Karpas-422 (cell line): ENCODE results near the gene SACS. TPM values are rescaled to one million over a fixed set of nuclear protein-coding genes. Genes with fewer than 3 reads are reported as not detected.
A peak's percentile ranks its signal among the peaks of the same experiment; 100 is the strongest.
"Not testable (repeated sequence)": the region's sequence is repeated elsewhere in the genome, so short reads cannot be mapped to it uniquely, and the experiment has no call there.

Source experiments
- DNase-seq: peaks from one replicate; pipeline ENCODE4 v3.0.0-alpha.2; 2015
- H2AFZ ChIP-seq: fragments of 200-600 bp; sonication (generic); 2 replicates; pipeline ENCODE4 v1.6.1; 2014; ENCODE audit warnings: antibody characterized with exemption, low read length, mixed read lengths
- H3K27ac ChIP-seq: fragments of 200-600 bp; sonication (generic); 2 replicates; pipeline ENCODE4 v1.5.1; 2014; ENCODE audit warnings: mild to moderate bottlenecking, low read length, moderate library complexity
- H3K27me3 ChIP-seq: fragments of 200-600 bp; sonication (generic); 2 replicates; pipeline ENCODE4 v1.6.1; 2014; ENCODE audit warnings: low read length, mixed read lengths
- H3K36me3 ChIP-seq: fragments of 200-600 bp; sonication (generic); 2 replicates; pipeline ENCODE4 v1.6.1; 2014; ENCODE audit warnings: low read length, mixed read lengths; ENCODE audit not compliant: insufficient read depth
- H3K4me1 ChIP-seq: fragments of 200-600 bp; sonication (generic); 2 replicates; pipeline ENCODE4 v1.6.1; 2014; ENCODE audit warnings: mild to moderate bottlenecking, low read length, mixed read lengths
- H3K4me2 ChIP-seq: fragments of 200-600 bp; sonication (generic); 2 replicates; pipeline ENCODE4 v1.6.1; 2014; ENCODE audit warnings: low read length, low read depth, mild to moderate bottlenecking; ENCODE audit not compliant: poor library complexity, severe bottlenecking
- H3K4me3 ChIP-seq: fragments of 200-600 bp; sonication (generic); 2 replicates; pipeline ENCODE4 v1.5.1; 2014; ENCODE audit warnings: mild to moderate bottlenecking, antibody characterized with exemption, low read length, mixed read lengths
- H3K79me2 ChIP-seq: fragments of 200-600 bp; sonication (generic); 2 replicates; pipeline ENCODE4 v1.6.1; 2014; ENCODE audit warnings: mild to moderate bottlenecking, low read length, mixed read lengths
- H3K9ac ChIP-seq: fragments of 200-600 bp; sonication (generic); 2 replicates; pipeline ENCODE4 v1.6.0; 2014; ENCODE audit warnings: low read length
- H3K9me2 ChIP-seq: fragments of 200-600 bp; sonication (generic), shearing (Covaris generic); replicated peaks from 2 replicates; pipeline ENCODE4 v1.6.0; 2014; ENCODE audit warnings: mild to moderate bottlenecking, low read length, moderate library complexity; ENCODE audit not compliant: insufficient read depth
- H3K9me3 ChIP-seq: fragments of 300-700, 200-600 bp; sonication (generic); 2 replicates; pipeline ENCODE4 v1.6.1; 2014; ENCODE audit warnings: low read length, mixed read lengths
- H4K20me1 ChIP-seq: fragments of 200-600 bp; sonication (generic); 2 replicates; pipeline ENCODE4 v1.6.1; 2014; ENCODE audit warnings: mild to moderate bottlenecking, antibody characterized with exemption, low read length, low read depth; ENCODE audit not compliant: insufficient read depth
- total RNA-seq: library from RNA; depleted of rRNA; stranded (reverse); fragments of >200 nt; shearing (Covaris generic); gene quantifications from 2 replicates; pipeline ENCODE4 v1.2.3, GENCODE V29; 2014; ENCODE audit warnings: low replicate concordance

The SACS gene
- total RNA-seq, 1 experiment from 2014 or later = 37.5 TPM

GRCh38 chr13:23320926-23321534, 112.5 kb downstream of the SACS start:
- H4K20me1 ChIP-seq = no peaks in the 10 kb centered on the region
- H2AFZ ChIP-seq = no peak overlapping the region
- H3K9me2 ChIP-seq = no peaks in the 10 kb centered on the region
- H3K9ac ChIP-seq = no peak overlapping the region
- no peaks in the 10 kb centered on the region for H3K9me3 ChIP-seq
- H3K4me1 ChIP-seq = no peaks in the 10 kb centered on the region
- H3K27ac ChIP-seq = no peak overlapping the region
- no peaks in the 10 kb centered on the region for H3K79me2 ChIP-seq
- no peak overlapping the region for H3K4me3 ChIP-seq
- no peaks in the 10 kb centered on the region for H3K27me3 ChIP-seq
- H3K4me2 ChIP-seq = no peak overlapping the region
- H3K36me3 ChIP-seq = no peaks in the 10 kb centered on the region
- peak; percentile 29 for DNase-seq

GRCh38 chr13:23319883-23320224, 113.6 kb downstream of the SACS start:
- Histone ChIP-seq H3K36me3 (no peaks in the 10 kb centered on the region), H3K27ac (no peak overlapping the region), H4K20me1 (no peaks in the 10 kb centered on the region), H3K4me1 (no peaks in the 10 kb centered on the region), H3K9me2 (no peaks in the 10 kb centered on the region), H3K9me3 (no peaks in the 10 kb centered on the region), H3K9ac (no peak overlapping the region), H3K4me3 (no peak overlapping the region), H3K27me3 (no peaks in the 10 kb centered on the region), H3K79me2 (no peaks in the 10 kb centered on the region), H2AFZ (no peak overlapping the region), H3K4me2 (no peak overlapping the region)
- peak; percentile 29 for DNase-seq

GRCh38 chr13:23314837-23315236, 118.7 kb downstream of the SACS start:
- H3K4me3 ChIP-seq, DNase-seq, H3K9me3 ChIP-seq, H3K27me3 ChIP-seq, H3K4me2 ChIP-seq, H3K4me1 ChIP-seq, H4K20me1 ChIP-seq, H3K27ac ChIP-seq, H3K9ac ChIP-seq, H3K36me3 ChIP-seq, H3K79me2 ChIP-seq, H3K9me2 ChIP-seq, H2AFZ ChIP-seq: not testable (repeated sequence)

- Histone ChIP-seq H3K9me3 (no peaks in the 10 kb centered on the region), H3K27ac (no peak overlapping the region), H3K79me2 (no peaks in the 10 kb centered on the region), H2AFZ (no peak overlapping the region), H3K27me3 (0 out of 2 replicates have a peak, but pooled peaks cover 2% of the 10 kb centered on the region), H3K4me1 (no peaks in the 10 kb centered on the region), H3K36me3 (no peaks in the 10 kb centered on the region), H3K9me2 (no peaks in the 10 kb centered on the region), H3K4me3 (no peak overlapping the region), H3K4me2 (no peak overlapping the region), H3K9ac (no peak overlapping the region), H4K20me1 (no peaks in the 10 kb centered on the region)
- DNase-seq = no peak
Observed at GRCh38 chr13:23292586-23292985, 140.9 kb downstream of the SACS start.

GRCh38 chr13:23289917-23290357, 143.6 kb downstream of the SACS start:
- Histone ChIP-seq H3K79me2 (no peaks in the 10 kb centered on the region), H3K9me2 (no peaks in the 10 kb centered on the region), H3K9ac (no peak overlapping the region), H2AFZ (no peak overlapping the region), H4K20me1 (no peaks in the 10 kb centered on the region), H3K36me3 (no peaks in the 10 kb centered on the region), H3K27ac (no peak overlapping the region), H3K9me3 (no peaks in the 10 kb centered on the region), H3K4me2 (no peak overlapping the region), H3K27me3 (no peaks in the 10 kb centered on the region), H3K4me1 (no peaks in the 10 kb centered on the region), H3K4me3 (no peak overlapping the region)
- peak; percentile 22 for DNase-seq

- H2AFZ ChIP-seq = no peak overlapping the region
- H3K9ac ChIP-seq = no peak overlapping the region
- H3K4me3 ChIP-seq = no peak overlapping the region
- no peak for DNase-seq
- no peaks in the 10 kb centered on the region for H3K36me3 ChIP-seq
- no peaks in the 10 kb centered on the region for H4K20me1 ChIP-seq
- H3K27me3 ChIP-seq = no peaks in the 10 kb centered on the region
- H3K4me2 ChIP-seq = no peak overlapping the region
- H3K79me2 ChIP-seq = no peaks in the 10 kb centered on the region
- no peaks in the 10 kb centered on the region for H3K9me2 ChIP-seq
- no peak overlapping the region for H3K27ac ChIP-seq
- no peaks in the 10 kb centered on the region for H3K9me3 ChIP-seq
- no peaks in the 10 kb centered on the region for H3K4me1 ChIP-seq
Observed at GRCh38 chr13:23288995-23289394, 144.5 kb downstream of the SACS start.

GRCh38 chr13:23288564-23288963, 144.9 kb downstream of the SACS start:
- no peaks in the 10 kb centered on the region for H3K9me2 ChIP-seq

GRCh38 chr13:23279321-23279720, 154.2 kb downstream of the SACS start:
- Histone ChIP-seq H3K4me3 (no peak overlapping the region), H3K9ac (no peak overlapping the region), H4K20me1 (no peaks in the 10 kb centered on the region), H3K79me2 (no peaks in the 10 kb centered on the region), H3K4me1 (no peaks in the 10 kb centered on the region), H3K27ac (no peak overlapping the region), H3K9me3 (no peaks in the 10 kb centered on the region), H2AFZ (no peak overlapping the region), H3K36me3 (no peaks in the 10 kb centered on the region), H3K27me3 (no peaks in the 10 kb centered on the region), H3K4me2 (no peak overlapping the region), H3K9me2 (no peaks in the 10 kb centered on the region)
- no peak for DNase-seq

More at GRCh38 chr13:23288564-23288963, 144.9 kb downstream of the SACS start:
- no peaks in the 10 kb centered on the region for H4K20me1 ChIP-seq
- H3K36me3 ChIP-seq = no peaks in the 10 kb centered on the region
- H3K4me1 ChIP-seq = no peaks in the 10 kb centered on the region
- H3K9me3 ChIP-seq = no peaks in the 10 kb centered on the region
- no peaks in the 10 kb centered on the region for H3K27me3 ChIP-seq
- no peak overlapping the region for H2AFZ ChIP-seq
- H3K4me2 ChIP-seq = no peak overlapping the region
- no peak overlapping the region for H3K9ac ChIP-seq
- no peak overlapping the region for H3K4me3 ChIP-seq
- no peaks in the 10 kb centered on the region for H3K79me2 ChIP-seq
- no peak for DNase-seq
- H3K27ac ChIP-seq = no peak overlapping the region
